Gastrocnemius medialis (tissue), 4 donors: ENCODE results near the gene GNG2. TPM values are rescaled to one million over a fixed set of nuclear protein-coding genes. Genes with fewer than 3 reads are reported as not detected.

Experiments
- ATAC-seq, 2 donors: fragments of 150-250 bp; one replicate each; pipeline ENCODE4 v1.9.1; 2016
- DNase-seq, 2 donors: peaks; one replicate each; pipeline ENCODE4 v3.0.0-alpha.2; 2019
- H3K27ac ChIP-seq, 4 donors: fragments of 200-600 bp; sonication (generic); 1 replicate in 1 of 4; 2 replicates in 3 of 4; pipeline ENCODE4 v1.5.1; 2016 to 2018; ENCODE audit warnings: mild to moderate bottlenecking in 2 of 4, moderate library complexity in 1 of 4
- H3K27me3 ChIP-seq, 3 donors: fragments of 200-600 bp; sonication (generic) in 2 of 3; 1 replicate in 1 of 3; 2 replicates in 2 of 3; pipeline versions ENCODE4 v1.5.1 to v1.6.0; 2016 to 2019; ENCODE audit warnings: mild to moderate bottlenecking in 1 of 3, moderate library complexity in 1 of 3
- H3K36me3 ChIP-seq, 2 donors: fragments of 200-600 bp; sonication (generic) in 1 of 2; one replicate each; pipeline ENCODE4 v1.5.1; 2017 to 2018
- H3K4me1 ChIP-seq, 2 donors: fragments of 200-600 bp; sonication (generic) in 1 of 2; one replicate each; pipeline ENCODE4 v1.5.1; 2016 to 2017; ENCODE audit warnings: mild to moderate bottlenecking in 2 of 2
- H3K4me3 ChIP-seq, 4 donors: fragments of 200-600 bp; sonication (generic) in 3 of 4; 1 replicate in 1 of 4; 2 replicates in 3 of 4; pipeline ENCODE4 v1.5.1; 2016 to 2019; ENCODE audit warnings: mild to moderate bottlenecking in 2 of 4
- H3K9me3 ChIP-seq, 3 donors: fragments of 200-600 bp; sonication (generic) in 2 of 3; 1 replicate in 1 of 3; 2 replicates in 2 of 3; pipeline ENCODE4 v1.5.1; 2016 to 2019
- POLR2A ChIP-seq, 2 donors: fragments of 450-650 bp; IDR thresholded peaks; one replicate each; pipeline ENCODE4 v1.6.1; 2017; ENCODE audit warnings: antibody characterized with exemption in 2 of 2, mild to moderate bottlenecking in 2 of 2, moderate library complexity in 2 of 2
- in situ Hi-C, 4 donors: fragments of 200-750 bp; cut with MboI; loops; one replicate each; pipeline versions ENCODE4 v1.15.0 to v1.8.0; 2017; ENCODE audit warnings: low sequenced_read_pairs in 4 of 4
- intact Hi-C: fragments of 100-400 bp; cut with DNase I; formaldehyde crosslinking; loops from one replicate; pipeline ENCODE4 v1.15.1; 2023; ENCODE audit warnings: low total_unique reads
- total RNA-seq, 4 donors: library from RNA; depleted of rRNA; stranded (reverse); fragments of >200 nt; gene quantifications; one replicate each; pipeline versions ENCODE4 v1.1.0 to v1.2.3, GENCODE V29; 2016
- TF ChIP-seq, protein P1 (sequence below), 5 experiments: fragments of 450-650 bp in 3 of 5; fragments of 200-600 bp in 2 of 5; sonication (generic) in 2 of 5; IDR thresholded peaks in 4 of 5; conservative IDR thresholded peaks in 1 of 5; 1 replicate in 4 of 5; 2 replicates in 1 of 5; pipeline ENCODE4 v1.5.1; 2016 to 2019; ENCODE audit warnings: antibody characterized with exemption in 5 of 5, mild to moderate bottlenecking in 3 of 5, moderate library complexity in 3 of 5

The GNG2 gene
- total RNA-seq, 4 donors from 2014 or later: 0.41 to 4.9 (median 2.2) TPM

DNA sequence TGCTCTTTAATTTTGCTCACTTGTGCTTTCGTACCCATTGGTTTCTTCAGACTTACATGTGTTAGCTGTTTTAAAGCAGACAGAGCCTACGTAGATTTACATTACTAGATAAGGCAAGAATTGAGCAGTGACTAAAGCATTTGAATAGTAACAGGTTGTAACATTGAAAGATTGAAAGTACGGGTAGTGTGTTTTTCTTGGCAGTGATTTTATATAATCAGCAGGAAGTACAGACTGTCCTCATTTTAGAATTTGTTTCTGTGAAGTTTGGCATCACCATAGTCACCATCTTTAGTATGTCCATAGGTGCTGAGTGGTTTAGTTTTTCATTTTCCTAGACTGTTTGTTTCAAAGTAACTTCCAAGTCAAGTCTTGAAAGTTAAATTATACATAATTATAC lies 142.9 kb downstream of the GNG2 start:
- in situ Hi-C loops (no loop called here), intact Hi-C loops (no loop called here)
- H3K9me3 ChIP-seq: no peaks in the 10 kb centered on the region
- DNase-seq (no peak), ATAC-seq (no peak)
- H3K27me3 ChIP-seq: no peaks in the 10 kb centered on the region
- H3K27ac ChIP-seq: no peak overlapping the region
- H3K4me1 ChIP-seq: no peaks in the 10 kb centered on the region
- H3K4me3 ChIP-seq: no peak overlapping the region
- no peak for TF ChIP-seq POLR2A (IDR thresholded peaks at IDR 0.05)
- TF ChIP-seq, protein P1, sequence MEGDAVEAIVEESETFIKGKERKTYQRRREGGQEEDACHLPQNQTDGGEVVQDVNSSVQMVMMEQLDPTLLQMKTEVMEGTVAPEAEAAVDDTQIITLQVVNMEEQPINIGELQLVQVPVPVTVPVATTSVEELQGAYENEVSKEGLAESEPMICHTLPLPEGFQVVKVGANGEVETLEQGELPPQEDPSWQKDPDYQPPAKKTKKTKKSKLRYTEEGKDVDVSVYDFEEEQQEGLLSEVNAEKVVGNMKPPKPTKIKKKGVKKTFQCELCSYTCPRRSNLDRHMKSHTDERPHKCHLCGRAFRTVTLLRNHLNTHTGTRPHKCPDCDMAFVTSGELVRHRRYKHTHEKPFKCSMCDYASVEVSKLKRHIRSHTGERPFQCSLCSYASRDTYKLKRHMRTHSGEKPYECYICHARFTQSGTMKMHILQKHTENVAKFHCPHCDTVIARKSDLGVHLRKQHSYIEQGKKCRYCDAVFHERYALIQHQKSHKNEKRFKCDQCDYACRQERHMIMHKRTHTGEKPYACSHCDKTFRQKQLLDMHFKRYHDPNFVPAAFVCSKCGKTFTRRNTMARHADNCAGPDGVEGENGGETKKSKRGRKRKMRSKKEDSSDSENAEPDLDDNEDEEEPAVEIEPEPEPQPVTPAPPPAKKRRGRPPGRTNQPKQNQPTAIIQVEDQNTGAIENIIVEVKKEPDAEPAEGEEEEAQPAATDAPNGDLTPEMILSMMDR (IDR thresholded peaks at IDR 0.05 in 4 of 5, conservative IDR thresholded peaks at IDR 0.05 in 1 of 5): no peak
- H3K36me3 ChIP-seq: peaks cover 0 to 94% of the 10 kb centered on the region in 2 donors

DNA sequence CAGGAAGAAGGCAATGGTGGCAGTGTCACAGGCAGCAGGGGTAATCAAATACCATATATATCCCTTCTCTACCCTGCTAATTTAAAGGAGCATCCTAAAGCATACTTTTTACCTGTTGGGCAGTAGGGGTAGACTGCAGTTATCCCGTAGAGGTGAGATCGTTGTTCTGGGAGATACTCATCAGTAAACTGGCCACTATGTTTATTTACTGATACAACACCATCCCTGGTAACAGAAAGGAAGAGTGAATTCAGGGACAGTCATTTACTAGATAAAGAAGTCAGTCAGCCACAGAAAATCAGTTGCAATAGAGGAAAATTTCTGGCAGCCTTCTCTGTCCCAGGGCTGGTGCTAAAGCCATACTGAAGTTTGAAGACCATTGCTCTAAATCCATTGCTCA lies 145.2 kb downstream of the GNG2 start:
- H3K4me3 ChIP-seq: no peak overlapping the region
- ATAC-seq (no peak), DNase-seq (no peak)
- no peak overlapping the region for H3K27ac ChIP-seq
- in situ Hi-C loops: no loop called here
- H3K27me3 ChIP-seq: no peaks in the 10 kb centered on the region
- no peaks in the 10 kb centered on the region for H3K9me3 ChIP-seq
- H3K36me3 ChIP-seq: peaks cover 0 to 97% of the 10 kb centered on the region in 2 donors
- intact Hi-C loops: no loop called here
- H3K4me1 ChIP-seq: no peaks in the 10 kb centered on the region
- TF ChIP-seq POLR2A (IDR thresholded peaks at IDR 0.05): no peak
- TF ChIP-seq, protein P1 (IDR thresholded peaks at IDR 0.05 in 4 of 5, conservative IDR thresholded peaks at IDR 0.05 in 1 of 5): no peak

DNA sequence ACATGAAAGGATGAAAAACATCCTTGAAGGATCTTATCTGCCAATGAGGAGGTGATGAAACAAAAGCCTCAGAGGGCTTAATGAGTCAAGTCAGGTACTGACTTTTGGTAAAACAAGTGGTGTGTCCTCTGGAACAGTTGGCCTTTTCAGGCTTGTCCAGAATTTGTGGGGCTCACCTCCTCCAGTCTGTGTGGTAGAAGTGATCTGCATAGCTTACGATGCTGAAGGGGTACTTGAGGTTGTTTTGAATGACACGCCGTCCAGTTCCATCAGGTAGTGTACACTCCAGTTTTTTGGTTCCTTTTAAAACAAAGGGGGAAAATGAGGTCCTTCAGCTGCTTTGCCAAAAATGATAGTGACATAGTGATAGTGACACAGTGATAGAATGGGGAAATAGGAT lies 145.9 kb downstream of the GNG2 start:
- Histone ChIP-seq H3K27me3 (no peaks in the 10 kb centered on the region), H3K4me1 (no peaks in the 10 kb centered on the region), H3K36me3 (peaks cover 0 to 97% of the 10 kb centered on the region in 2 donors), H3K27ac (no peak overlapping the region), H3K4me3 (no peak overlapping the region), H3K9me3 (no peaks in the 10 kb centered on the region)
- in situ Hi-C loops (no loop called here), intact Hi-C loops (no loop called here)
- ATAC-seq (no peak), DNase-seq (no peak)
- TF ChIP-seq, protein P1 (IDR thresholded peaks at IDR 0.05 in 4 of 5, conservative IDR thresholded peaks at IDR 0.05 in 1 of 5): no peak
- TF ChIP-seq POLR2A (IDR thresholded peaks at IDR 0.05): no peak

DNA sequence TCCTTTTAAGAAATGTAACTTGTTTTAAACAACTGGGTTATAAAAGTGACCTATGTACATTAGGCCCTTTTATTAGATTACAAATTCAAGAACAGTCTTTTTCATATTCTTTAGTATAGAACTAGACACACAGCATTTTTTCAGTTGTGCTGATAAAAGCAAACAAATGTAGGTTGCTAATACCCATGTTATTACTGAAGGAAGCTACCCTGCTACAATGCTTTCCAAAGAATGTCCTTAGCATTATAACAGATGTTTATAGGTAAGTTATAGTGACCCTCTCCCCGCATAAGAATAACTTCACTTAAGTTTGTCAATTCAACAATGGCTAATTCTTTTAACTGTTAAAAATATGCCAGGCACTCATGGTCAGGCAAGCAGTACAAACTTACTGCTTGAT lies 146.8 kb downstream of the GNG2 start:
- Histone ChIP-seq H3K36me3 (peaks cover 0 to 96% of the 10 kb centered on the region in 2 donors), H3K4me3 (no peak overlapping the region), H3K27me3 (no peaks in the 10 kb centered on the region), H3K4me1 (peaks cover 0 to 4% of the 10 kb centered on the region in 2 donors), H3K27ac (no peak overlapping the region), H3K9me3 (no peaks in the 10 kb centered on the region)
- intact Hi-C loops (no loop called here), in situ Hi-C loops (no loop called here)
- DNase-seq (no peak), ATAC-seq (no peak)
- TF ChIP-seq POLR2A (IDR thresholded peaks at IDR 0.05): no peak
- TF ChIP-seq, protein P1 (IDR thresholded peaks at IDR 0.05 in 4 of 5, conservative IDR thresholded peaks at IDR 0.05 in 1 of 5): no peak

DNA sequence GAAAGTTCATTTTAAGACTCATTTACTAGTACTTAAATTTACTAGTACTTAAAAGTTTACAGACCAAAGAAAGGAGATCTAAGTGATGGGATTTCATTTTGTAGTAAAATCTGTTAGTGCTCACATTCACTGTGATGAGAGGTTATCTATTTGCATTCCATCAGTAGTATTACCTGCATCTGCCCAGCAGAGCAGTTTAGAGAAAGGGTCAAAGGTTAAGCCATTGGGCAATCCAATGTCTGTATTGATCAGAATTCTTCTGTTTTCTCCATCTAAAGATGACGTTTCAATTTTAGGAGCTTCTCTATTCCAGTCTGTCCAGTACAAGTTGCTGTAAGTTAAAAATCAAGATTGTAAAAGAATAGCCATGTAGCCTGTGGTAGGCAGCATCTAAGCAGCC lies 147.2 kb downstream of the GNG2 start:
- in situ Hi-C loops (no loop called here), intact Hi-C loops (no loop called here)
- Histone ChIP-seq H3K4me1 (peaks cover 0 to 7% of the 10 kb centered on the region in 2 donors), H3K9me3 (no peaks in the 10 kb centered on the region), H3K27ac (no peak overlapping the region), H3K36me3 (peaks cover 0 to 92% of the 10 kb centered on the region in 2 donors), H3K4me3 (no peak overlapping the region), H3K27me3 (no peaks in the 10 kb centered on the region)
- DNase-seq (no peak), ATAC-seq (no peak)
- TF ChIP-seq POLR2A (IDR thresholded peaks at IDR 0.05): no peak
- TF ChIP-seq, protein P1 (IDR thresholded peaks at IDR 0.05 in 4 of 5, conservative IDR thresholded peaks at IDR 0.05 in 1 of 5): no peak
